ENCODE results near the gene ANKRD65.

Gene ANKRD65

DNA sequence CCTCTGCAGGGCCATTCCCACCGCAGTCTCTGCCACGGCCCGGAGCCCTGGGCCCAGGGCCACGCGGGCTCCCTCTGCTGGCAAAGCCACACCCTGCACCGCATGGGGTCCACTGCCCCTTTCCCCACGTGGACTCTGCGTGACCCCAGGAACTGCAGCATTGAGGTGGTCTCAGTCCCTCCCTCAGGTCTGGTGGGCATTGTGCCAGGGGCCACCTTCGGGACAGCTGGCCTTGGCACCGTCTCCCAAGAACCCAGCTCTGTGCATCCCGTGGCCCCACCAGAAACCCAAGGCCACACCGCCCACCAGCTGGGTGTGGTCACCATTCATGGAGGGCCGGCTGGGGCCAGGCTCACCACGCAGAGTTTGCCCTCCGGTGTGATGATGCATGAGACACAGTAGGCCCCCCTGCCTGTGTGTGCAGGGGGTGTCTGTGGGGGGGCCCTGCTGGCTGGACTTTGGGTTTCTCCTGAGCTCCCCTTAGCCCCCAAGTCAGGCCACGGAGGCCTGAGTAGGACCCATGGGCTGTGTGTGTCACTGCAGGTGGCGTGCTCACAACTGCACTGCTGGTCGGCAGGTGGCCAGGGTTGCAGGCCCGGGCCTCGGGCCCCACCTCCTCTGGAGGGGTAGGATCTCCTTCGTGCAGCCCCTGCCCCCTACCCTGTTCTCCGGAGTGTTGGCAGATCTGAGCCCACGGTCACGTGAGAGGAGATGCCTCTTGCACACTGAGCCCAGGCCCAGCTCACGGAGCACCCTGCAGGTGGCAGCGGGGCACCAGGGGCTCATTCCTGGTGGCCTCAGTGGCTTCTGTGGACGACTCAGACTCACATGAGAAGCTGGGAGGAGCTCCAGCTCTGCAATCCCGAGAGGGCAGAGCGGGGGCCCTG, 20.2 kb upstream of the ANKRD65 start:
- DNase-seq (ENCODE audit: low spot score): no peak

DNA sequence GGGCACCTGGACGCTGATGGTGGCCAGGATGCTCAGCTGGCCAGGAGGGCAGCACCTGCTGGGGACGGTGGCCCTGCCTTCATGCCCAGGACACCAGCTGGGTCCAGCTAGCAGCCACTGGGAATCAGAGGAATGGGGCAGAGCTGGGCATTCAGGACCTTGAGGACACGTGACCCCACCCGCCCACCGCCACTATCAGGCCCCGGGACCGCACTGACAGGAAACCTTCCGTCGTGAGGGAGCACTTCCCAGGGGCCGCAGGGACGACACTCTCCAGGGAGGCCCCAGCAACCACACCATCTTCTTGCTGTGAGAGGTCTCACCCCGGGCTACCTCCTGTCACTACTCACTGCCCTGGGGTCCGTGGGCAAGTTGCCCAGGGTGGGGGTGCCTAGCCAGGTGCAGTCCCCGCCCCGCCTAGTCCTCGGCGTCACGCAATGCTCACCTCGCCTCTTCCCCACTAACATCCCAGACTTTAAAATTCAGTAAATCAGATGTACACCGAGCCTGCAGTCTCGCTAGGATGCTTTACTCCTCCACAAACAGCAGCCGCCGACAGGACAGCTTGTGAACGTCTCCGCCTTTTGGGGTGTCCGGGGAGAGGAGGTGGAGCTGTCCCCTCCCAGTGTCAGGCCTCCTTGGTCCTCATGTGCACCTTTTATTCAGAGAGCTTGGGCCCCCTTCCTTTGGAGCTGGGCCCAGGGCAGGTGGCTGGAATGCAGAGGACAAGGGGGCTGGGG, 19.4 kb upstream of the ANKRD65 start:
- no peak for DNase-seq (ENCODE audit: low spot score)

DNA sequence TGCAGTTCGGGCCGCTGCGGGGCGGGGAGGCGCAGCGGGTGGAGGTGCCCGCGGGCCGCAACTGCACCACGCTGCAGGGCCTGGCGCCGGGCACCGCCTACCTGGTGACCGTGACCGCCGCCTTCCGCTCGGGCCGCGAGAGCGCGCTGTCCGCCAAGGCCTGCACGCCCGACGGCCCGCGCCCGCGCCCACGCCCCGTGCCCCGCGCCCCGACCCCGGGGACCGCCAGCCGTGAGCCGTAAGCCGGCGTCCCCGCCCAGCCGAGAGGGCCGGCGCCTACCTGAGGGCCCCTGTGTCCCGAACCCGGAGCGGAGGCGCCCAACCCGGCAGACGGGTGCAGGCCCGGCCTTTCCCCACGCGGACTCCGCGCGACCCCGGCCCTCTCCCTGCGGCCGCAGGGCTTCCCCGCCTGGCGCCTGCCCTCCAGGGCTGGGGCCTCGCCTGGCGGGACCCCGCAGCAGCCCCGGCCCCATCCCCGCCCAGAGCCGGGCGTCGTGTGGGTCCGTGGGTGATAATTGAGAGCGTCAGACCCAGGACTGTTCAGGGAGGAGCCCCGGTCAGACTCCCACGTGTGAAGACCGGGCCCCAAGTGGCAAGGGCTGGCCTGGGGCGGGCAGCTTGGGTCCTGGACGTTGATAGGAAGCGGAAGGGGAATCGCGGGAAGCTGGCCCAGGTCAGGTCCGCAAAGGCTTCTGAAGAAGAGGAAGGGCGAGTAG, 18.6 kb upstream of the ANKRD65 start:
- DNase-seq (ENCODE audit: low spot score): no peak

DNA sequence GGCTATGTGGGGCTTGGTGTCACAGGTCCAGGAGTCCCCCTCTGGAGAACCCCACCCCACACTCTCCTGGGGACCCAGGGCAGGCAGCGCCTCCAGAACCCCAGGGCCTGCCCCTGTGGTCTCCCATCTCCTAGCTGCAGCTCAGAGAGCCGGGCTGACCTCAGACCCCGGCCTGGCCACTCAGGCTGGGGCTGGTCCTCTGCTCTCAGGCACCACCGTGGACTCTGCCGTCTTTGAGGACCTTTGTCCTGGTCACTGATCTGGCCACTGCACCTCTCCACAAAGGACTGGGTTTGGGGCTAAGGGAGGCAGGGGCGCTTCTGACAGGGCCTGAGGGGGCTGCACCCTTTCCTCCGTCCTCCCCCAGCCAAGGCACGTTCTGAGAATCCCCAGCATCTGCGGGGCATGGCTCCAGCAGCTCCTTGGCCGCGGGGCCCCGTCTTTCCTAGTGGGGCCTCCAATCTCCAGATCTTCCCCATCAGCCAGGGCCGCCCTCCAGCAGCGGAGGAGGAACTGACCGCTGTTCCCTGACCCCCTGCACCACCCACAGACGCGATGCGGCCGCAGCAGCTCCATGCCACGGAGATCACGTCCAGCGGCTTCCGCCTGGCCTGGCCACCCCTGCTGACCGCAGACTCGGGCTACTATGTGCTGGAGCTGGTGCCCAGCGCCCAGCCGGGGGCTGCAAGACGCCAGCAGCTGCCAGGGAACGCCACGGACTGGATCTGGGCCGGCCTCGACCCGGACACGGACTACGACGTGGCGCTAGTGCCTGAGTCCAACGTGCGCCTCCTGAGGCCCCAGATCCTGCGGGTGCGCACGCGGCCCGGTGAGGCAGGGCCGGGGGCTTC, 17.7 kb upstream of the ANKRD65 start:
- DNase-seq (ENCODE audit: low spot score): no peak

DNA sequence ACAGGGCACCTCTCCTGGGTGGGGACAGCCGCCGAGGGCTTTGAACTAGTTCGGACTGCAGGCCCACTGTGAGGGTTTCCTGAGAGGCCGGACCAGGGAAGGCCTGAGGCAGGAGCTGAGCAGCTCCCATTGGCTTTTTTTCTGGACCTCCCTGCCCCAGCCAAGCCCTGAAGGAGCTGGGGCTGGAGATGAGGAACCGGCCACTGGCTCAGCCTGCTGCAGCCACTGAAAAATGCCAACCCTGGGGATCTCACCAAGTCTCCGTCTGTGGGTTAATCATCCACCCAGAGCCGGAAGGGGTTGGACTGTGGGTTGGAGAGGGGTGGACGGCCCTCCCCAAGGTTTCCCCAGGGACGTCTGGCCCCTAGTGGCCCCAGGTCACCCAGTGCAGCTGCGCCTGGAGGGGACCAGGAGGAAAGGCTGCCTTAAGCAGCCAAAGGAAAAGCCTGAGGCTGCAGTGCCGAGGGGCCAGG, 16.9 kb upstream of the ANKRD65 start:
- DNase-seq (ENCODE audit: low spot score): peak; percentile 70

- no peak for DNase-seq (ENCODE audit: low spot score)
Measured at GRCh38 chr1:1437033-1437903, 16.2 kb upstream of the ANKRD65 start.

DNA sequence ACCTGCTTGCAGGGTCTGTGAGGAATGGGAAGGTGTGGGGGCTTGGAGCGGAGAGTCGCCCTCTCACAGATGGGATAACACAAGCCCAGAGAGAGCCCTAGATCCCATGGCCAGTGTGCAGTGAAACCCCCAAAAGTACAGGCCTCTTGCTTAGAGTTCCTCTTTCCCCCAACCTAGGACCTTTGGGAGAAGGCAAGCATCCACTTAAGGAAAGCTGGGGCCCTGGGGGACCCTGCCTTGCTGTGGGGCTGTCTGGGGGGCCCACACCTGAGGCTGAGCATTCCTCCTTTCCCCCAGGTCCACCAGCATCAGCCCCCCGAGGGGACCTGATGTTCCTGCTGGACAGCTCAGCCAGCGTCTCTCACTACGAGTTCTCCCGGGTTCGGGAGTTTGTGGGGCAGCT, 15.6 kb upstream of the ANKRD65 start:
- no peak for DNase-seq (ENCODE audit: low spot score)

GRCh38 chr1:1435911-1436629, 15.0 kb upstream of the ANKRD65 start:
- DNase-seq (ENCODE audit: low spot score): no peak

GRCh38 chr1:1435106-1435903, 14.2 kb upstream of the ANKRD65 start, which contains the start of gene VWA1:
VWA1 (plus strand) TSS chr1:1435690; CDS start chr1:1435749, 59 bp downstream.
- no peak for DNase-seq (ENCODE audit: low spot score)

- no peak for DNase-seq (ENCODE audit: low spot score)
Measured at GRCh38 chr1:1434824-1435105, 13.7 kb upstream of the ANKRD65 start.

DNA sequence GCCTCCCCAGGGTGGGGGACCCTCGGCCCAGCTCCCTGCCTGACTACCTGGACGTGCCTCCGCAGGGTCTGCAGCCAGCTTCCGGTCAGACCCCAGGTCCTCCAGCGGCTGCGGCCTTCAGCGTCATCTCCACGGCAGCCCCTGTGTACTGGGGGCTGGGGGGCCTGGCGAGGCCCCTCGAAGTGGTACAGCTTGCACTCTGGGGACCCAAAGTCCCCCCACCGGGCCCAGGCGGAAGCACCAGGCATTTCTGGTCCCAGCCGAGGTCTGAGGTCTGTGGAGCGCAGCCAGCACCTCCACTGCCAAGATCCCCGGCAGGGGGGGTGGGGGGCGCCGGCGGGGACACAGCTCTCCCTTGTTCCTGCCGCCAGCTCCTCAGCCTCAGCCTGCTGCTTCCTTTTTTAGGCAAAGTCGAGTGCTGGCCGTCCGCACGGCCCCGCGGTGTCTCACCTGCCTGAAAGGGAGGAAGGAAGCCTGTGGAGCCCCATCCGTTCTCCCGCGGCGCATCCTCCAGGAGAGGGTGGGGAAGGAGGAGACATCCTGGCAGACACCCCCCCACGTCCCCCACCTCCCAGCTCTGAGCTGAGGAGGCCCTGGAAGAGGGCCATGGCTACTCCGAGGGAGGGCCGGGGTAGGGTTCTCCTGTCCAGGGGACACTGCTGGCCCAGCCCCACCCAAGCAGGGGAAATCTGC, 13.2 kb upstream of the ANKRD65 start:
- no peak for DNase-seq (ENCODE audit: low spot score)

GRCh38 chr1:1433804-1434130, 12.7 kb upstream of the ANKRD65 start:
- no peak for DNase-seq (ENCODE audit: low spot score)

GRCh38 chr1:1432951-1433803, 12.1 kb upstream of the ANKRD65 start:
- DNase-seq (ENCODE audit: low spot score): peak; percentile 83

DNA sequence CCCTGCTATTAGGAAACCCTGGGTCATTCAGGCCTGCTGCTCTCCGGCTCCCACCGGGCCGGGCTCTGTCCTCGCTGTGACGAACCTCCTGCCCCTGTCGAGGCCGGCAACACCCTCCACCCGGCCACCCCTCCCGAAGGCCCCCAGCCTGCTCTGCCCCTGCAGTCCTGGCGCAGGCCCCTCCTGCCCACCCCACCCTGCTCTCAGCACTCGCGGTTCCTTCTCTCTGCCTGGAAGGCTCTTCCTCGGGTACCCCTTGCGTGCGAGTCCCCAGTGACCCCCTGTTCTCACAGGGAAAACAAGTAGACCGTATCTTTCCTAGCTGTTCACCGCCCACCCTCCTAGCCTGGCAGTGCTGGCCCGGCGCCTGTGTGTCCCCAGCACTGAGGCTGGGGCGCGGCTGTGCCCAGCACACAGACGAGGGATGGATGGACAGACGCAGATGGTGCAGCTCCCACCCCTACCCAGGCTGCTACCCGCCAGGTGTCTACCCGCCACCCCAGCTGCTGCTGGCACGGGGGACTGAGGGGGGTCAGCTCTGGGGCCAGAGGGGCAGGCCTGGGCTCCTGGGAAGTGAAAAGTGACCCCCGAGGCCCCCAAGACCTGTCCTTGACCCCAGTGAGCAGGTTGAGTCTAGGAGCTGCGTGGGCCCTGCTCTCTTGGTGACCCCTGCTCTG, 11.3 kb upstream of the ANKRD65 start:
- no peak for DNase-seq (ENCODE audit: low spot score)

- DNase-seq (ENCODE audit: low spot score): no peak
Measured at GRCh38 chr1:1431845-1432273, 10.8 kb upstream of the ANKRD65 start.

DNA sequence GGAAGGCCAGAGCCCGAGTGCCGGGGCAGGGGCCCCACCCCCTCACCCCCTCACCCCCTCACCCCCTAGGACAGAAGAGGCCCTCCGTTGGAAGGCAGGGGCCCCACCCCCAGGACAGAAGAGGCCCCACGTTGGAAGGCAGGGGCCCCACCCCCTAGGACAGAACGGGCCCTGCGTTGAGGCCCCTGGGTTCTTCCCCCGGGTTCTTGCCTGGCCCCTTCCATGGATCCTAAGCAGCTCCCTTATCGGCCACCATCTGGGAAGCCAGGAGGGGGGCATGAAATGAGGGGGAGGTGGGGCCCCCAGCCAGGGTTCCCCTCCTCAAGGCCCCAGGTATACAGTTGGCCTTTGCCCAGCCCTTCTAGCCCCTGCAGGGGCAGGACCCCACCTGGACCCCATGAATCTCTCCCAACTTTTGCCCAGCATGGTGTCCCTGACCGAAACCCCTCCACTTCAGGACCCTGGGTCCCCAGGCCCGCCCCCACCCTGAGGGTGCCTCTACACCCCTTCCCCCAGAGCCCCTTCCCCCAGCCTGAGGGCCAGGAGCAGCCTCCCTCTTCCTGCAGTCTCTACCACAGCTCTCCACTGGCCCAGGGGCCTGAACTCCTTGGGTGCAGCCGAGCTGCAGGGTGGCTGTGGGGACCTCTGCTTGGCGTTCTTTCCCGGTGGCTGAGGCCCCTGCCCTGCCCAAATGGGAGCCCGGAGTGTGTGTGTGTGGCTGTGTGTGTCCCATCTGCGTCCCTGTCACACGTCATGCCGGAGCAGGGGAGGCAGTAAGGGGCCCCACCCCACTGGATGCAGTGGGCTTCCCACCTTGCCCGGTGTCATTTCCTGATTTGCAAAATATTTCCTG, 10.1 kb upstream of the ANKRD65 start:
- DNase-seq (ENCODE audit: low spot score): no peak

All from SW480 (cell line).